Measurements from ENCODE around the gene OBP2A.
"Not testable (repeated sequence)": the region's sequence is repeated elsewhere in the genome, so short reads cannot be mapped to it uniquely, and the experiment has no call there.

The OBP2A gene, protein sequence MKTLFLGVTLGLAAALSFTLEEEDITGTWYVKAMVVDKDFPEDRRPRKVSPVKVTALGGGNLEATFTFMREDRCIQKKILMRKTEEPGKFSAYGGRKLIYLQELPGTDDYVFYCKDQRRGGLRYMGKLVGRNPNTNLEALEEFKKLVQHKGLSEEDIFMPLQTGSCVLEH

GRCh38 chr9:135545646-135546176 lies at the start of gene OBP2A:
Gene OBP2A (plus strand): TSS chr9:135546126. CDS start chr9:135546181, 55 bp downstream.
- not testable (repeated sequence) for DNase-seq (ENCODE audit: low read depth in 2 of 2)

- DNase-seq (ENCODE audit: low read depth in 2 of 2), result no peak
Measured at GRCh38 chr9:135498381-135499126, 47.4 kb upstream of the OBP2A start.

DNA sequence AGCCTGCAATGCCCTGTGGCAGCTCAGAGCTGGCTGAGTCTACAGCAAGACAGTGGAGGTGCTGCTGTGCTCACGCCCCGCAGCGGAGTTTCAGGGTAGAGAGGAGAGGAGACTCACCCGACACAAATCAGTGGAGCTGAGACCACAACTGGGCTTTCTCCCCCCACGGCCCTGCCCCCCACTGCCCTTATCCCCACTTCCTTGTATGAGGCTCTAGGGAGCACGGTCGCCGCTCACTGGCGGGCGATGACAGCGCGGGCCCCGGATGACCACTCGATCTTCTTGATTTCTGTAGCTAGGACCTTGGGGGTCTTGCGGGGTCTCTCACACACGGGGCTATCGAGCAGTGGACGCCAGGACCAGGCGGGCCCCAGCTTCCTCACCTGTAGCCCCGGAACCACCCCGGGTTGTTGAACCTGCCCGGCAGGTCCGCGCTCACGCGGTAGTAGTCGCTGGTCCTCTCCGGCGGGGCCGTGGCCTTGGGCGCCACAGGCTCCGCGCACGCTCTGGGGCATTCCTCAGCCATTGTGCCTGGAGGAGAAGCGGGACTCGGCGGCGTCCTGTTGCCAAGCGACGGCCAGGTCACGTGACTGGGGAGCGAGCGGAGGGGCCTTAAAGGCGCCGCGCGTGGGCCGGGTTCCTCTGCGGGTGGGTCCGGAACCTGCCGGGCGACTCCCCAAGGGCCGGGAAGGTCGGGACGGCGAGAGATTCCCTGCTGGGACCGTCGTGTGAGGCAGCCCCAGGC lies 46.4 kb upstream of the OBP2A start:
- DNase-seq (ENCODE audit: low read depth in 2 of 2), result peak; percentile 74 to 82

DNA sequence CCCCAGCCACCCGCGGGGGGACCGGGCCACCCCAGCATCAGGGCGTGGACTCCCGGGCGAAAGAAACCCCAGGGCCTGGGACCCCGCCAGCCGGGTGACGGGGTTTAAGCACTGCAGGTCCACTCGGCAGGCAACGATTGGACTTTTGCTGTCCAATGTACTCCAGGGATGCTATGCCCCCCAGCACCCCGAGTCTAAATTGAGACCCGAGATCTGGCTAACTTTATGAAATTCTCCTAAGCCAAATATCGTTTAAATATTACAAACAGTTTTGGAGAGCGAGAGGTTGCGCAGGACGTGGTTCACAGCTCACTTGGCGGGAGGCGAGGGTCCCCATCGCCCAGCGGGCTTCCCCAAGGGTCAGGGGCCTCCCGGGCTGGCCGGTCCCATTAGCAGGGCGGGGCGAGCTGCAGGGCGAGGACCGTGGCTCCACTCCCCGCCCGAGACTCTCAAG lies 45.8 kb upstream of the OBP2A start:
- DNase-seq (ENCODE audit: low read depth in 2 of 2), result no peak

DNA sequence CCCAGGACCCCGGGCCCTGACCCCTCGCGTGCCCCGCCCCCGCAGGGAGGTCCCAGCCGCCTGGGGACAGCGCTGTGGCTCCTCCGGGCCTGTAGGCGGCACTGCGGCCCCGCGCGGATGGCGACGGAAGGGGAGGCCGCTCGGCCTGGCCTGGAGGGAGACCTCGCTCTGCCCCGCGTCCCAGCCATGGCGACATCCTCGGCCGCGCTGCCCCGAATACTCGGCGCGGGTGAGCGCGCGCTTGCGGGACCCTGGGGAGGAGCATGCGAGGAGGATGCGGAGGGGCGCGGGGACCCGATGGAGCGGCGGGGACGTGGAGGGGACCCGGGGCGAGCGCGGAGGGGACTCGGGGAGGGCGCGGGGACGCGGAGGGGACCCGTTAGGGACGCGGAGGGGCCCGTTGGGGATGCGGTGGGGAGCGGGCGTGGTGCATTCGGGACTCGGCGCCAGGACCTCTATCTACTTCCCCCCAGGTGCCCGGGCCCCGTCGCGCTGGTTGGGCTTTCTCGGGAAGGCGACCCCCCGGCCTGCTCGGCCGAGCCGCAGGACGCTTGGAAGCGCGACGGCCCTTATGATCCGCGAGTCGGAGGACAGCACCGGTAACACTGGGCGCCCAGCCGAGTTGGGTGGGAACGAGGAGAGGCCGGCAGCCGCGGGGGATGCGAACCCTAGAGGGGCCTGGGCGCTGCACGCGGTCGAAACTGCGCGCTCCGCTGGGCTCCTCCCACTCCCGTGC lies 45.2 kb upstream of the OBP2A start, which contains the start of gene MRPS2:
Gene MRPS2 (plus strand): TSS at position 158 of the 736 bp plus-strand sequence. CDS start 29 bp downstream, at position 187.
- DNase-seq (ENCODE audit: low read depth in 2 of 2), result peak; percentile 81 to 82

GRCh38 chr9:135501261-135502167 lies 44.4 kb upstream of the OBP2A start:
- no peak for DNase-seq (ENCODE audit: low read depth in 2 of 2)

GRCh38 chr9:135502168-135502872 lies 43.6 kb upstream of the OBP2A start:
- no peak for DNase-seq (ENCODE audit: low read depth in 2 of 2)

- DNase-seq (ENCODE audit: low read depth in 2 of 2), result no peak
Measured at GRCh38 chr9:135502873-135503321, 43.0 kb upstream of the OBP2A start.

GRCh38 chr9:135503371-135504261 lies 42.3 kb upstream of the OBP2A start:
- DNase-seq (ENCODE audit: low read depth in 2 of 2), result no peak

- peak; percentile 30 to 37 for DNase-seq (ENCODE audit: low read depth in 2 of 2)
Measured at GRCh38 chr9:135504262-135505243, 41.4 kb upstream of the OBP2A start.

- DNase-seq (ENCODE audit: low read depth in 2 of 2), result no peak
Measured at GRCh38 chr9:135505406-135506187, 40.3 kb upstream of the OBP2A start.

GRCh38 chr9:135506327-135507103 lies 39.4 kb upstream of the OBP2A start:
- DNase-seq (ENCODE audit: low read depth in 2 of 2), result no peak

DNA sequence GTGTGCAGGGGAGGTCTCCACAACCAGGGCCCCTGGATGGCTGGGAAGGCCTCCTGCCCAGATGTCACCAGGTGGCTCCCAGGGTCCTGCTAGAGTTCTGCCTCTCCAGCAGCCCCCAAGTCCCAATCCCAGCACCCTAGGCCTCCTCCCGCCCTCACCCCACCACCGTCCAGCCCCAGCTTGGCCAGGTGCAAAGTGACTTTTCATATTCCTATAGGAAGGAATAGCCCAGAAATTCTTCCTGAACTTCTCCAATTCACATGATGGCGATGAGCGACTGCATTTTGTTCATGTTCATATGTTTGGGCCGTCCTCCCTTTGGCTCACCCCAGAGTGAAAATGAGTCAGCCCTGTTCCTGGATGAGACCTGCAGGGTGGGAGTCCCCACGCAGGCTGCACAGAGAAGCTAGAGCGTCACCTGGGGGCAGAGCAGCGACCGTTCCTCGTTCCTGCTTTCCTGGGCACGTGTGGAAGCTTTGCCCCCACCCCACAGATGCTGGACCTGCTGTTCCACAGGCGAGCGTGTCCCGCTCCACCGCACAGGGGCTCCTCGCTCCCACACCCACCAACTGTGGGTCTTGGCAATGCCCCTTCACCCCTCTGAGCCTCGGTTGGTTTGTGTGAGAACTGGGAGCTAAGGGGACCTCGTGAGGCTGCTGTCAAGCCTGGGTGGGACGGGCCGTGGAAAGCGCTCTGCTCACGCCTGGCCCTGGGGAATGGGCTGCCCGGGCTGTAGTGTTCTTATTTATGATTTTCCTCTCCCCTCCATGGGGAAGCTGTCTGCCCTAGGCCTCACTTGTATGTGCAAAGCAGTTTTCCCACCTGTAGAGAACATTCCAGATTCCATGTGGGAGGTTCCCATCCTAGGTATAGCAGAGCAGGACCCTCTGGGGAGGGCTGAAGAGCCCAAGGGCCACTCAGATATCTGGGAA lies 38.6 kb upstream of the OBP2A start:
- no peak for DNase-seq (ENCODE audit: low read depth in 2 of 2)

- DNase-seq (ENCODE audit: low read depth in 2 of 2), result no peak
Measured at GRCh38 chr9:135508211-135508820, 37.6 kb upstream of the OBP2A start.
